Colonic mucosa (tissue), 4 donors: ENCODE results near the gene EPHB1. TPM values are rescaled to one million over a fixed set of nuclear protein-coding genes. Genes with fewer than 3 reads are reported as not detected.

Experiments
- DNase-seq: peaks from one replicate; pipeline ENCODE4 v3.0.0-alpha.2; 2020
- H3K27ac ChIP-seq: fragments of 200-600 bp; one replicate; pipeline ENCODE4 v1.8.0; 2021
- H3K27me3 ChIP-seq: fragments of 200-600 bp; one replicate; pipeline ENCODE4 v1.8.0; 2021
- H3K36me3 ChIP-seq: fragments of 200-600 bp; one replicate; pipeline ENCODE4 v1.8.0; 2021
- H3K4me1 ChIP-seq: fragments of 200-600 bp; one replicate; pipeline ENCODE4 v1.8.0; 2021; ENCODE audit warnings: mild to moderate bottlenecking
- H3K4me3 ChIP-seq: fragments of 200-600 bp; one replicate; pipeline ENCODE4 v1.8.0; 2021
- H3K9ac ChIP-seq, 2 donors: one replicate each; pipeline ENCODE4 v1.7.0; 2013; ENCODE audit warnings: control low read depth in 2 of 2, low read depth in 2 of 2, low read length in 2 of 2
- H3K9me3 ChIP-seq: fragments of 200-600 bp; one replicate; pipeline ENCODE4 v1.8.0; 2021
- CTCF ChIP-seq: fragments of 200-600 bp; IDR thresholded peaks from one replicate; pipeline ENCODE4 v1.8.0; 2022; ENCODE audit warnings: antibody characterized with exemption, mild to moderate bottlenecking
- intact Hi-C: fragments of 100-400 bp; cut with DNase I; formaldehyde crosslinking; loops from one replicate; pipeline ENCODE4 v1.14.1; 2022
- total RNA-seq, 2 donors: library from RNA; stranded (reverse); fragmentation: NEBNext Ultra II Directional in 1 of 2; extraction: Animal tissue kit (Norgen Biotek cat#: 25700) in 1 of 2; gene quantifications; one replicate each; pipeline ENCODE4 v1.2.1, GENCODE V29; 2021
- donor health status: healthy.
- donor health status: DM: no; HTN: no; CAD: no.
- donor health status: DM: no; HTN: no; CAD: no.

The EPHB1 gene
- total RNA-seq, 2 donors from 2014 or later = 0.40 to 0.74 TPM

DNA sequence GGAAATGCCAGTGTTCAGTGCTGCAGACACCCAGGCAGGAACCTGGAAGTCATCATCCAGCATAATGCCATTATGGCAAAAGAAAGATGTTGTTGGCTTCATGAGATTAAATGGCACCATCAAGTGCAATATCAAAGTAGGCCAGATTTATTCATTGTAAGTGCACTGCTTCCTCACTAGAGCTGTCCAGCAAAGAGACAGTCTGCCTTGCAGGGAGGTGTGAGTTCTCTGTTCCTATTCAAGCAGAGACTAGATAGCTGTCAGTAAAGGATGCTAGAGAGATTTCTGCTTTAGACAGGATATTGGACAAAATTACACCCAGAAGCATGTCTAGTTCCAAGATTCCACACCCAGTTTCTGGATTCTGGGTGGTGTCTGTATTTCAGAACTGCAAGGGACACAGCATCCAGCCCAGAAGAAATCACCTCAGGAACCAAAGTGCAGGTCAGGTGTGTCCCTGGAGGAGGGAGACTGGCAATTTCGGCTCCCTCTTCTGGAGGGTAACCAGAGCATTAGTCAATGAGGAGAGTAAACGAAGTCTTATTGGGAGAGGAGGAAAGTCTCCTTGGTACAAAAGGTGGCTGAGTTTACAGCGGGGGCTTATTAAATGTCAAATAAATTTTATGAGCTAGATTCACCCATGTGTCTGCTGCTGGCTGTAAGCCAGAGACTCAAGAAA, 377.3 kb downstream of the EPHB1 start:
- intact Hi-C loops = no loop called here
- TF ChIP-seq CTCF = no peak

DNA sequence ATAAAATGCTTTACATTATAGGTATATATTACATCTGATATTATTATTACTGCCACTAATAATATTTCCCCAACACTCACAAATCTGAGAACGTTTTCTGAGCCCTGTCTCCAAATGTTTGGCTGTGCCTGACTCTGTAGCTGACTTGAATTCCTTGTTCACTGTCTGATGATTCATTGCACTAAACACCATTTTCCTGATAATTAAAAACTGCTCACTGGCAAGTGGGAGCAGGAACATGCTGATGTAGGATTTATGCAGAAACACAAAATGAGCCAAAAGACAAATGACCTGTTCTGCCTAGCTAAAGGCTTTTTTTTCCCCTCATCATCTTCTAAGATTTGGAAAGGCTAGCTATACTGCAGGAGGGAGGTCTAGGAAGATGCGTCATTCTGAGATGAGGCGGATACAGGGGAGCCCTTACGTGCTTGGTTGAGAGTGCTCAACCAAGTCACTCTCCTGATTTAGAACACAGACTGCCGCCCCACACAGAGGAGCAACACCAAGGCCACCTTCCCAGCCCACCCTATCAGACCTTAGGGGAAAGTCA, 380.7 kb downstream of the EPHB1 start:
- Histone ChIP-seq H3K27me3 (no peaks in the 10 kb centered on the region), H3K36me3 (no peaks in the 10 kb centered on the region), H3K27ac (no peak overlapping the region), H3K9me3 (no peaks in the 10 kb centered on the region), H3K4me1 (no peaks in the 10 kb centered on the region), H3K4me3 (no peak overlapping the region), H3K9ac (no peak overlapping the region)
- intact Hi-C loops = no loop called here
- TF ChIP-seq CTCF = no peak
- DNase-seq = no peak

More for the DNA sequence above, 377.3 kb downstream of the EPHB1 start:
- no peak for DNase-seq
- Histone ChIP-seq H3K4me3 (no peak overlapping the region), H3K27ac (no peak overlapping the region), H3K4me1 (no peaks in the 10 kb centered on the region), H3K27me3 (no peaks in the 10 kb centered on the region), H3K36me3 (no peaks in the 10 kb centered on the region), H3K9me3 (no peaks in the 10 kb centered on the region), H3K9ac (no peak overlapping the region)

GRCh38 chr3:135176881-135177280, 381.8 kb downstream of the EPHB1 start:
- no peak overlapping the region for H3K27ac ChIP-seq
- H3K9ac ChIP-seq = no peak overlapping the region
- no peaks in the 10 kb centered on the region for H3K27me3 ChIP-seq
- no peaks in the 10 kb centered on the region for H3K4me1 ChIP-seq
- H3K4me3 ChIP-seq = no peak overlapping the region
- TF ChIP-seq CTCF = no peak
- no peak for DNase-seq
- no peaks in the 10 kb centered on the region for H3K9me3 ChIP-seq
- intact Hi-C loops = no loop called here
- H3K36me3 ChIP-seq = no peaks in the 10 kb centered on the region

DNA sequence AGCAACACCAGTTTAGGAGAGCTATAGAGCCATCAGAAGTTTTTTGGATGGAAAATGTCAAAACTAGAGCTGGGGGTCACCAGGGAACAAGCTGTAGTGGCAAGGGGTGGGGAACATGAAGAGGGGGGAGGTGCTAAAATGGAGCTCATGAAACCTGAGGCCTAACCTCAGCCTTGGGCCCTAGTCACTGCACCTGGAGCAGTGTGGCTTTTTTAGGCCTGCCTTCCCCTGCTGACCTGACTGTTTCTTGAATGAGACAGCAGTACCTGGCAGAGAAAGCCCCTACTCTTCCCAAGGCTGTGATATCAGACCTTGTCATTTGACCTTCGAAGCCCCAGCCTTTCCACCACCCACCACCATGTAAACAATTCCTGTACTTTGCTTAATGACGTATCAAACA, 383.5 kb downstream of the EPHB1 start:
- no peak for DNase-seq
- Histone ChIP-seq H3K9me3 (no peaks in the 10 kb centered on the region), H3K27ac (no peak overlapping the region), H3K9ac (no peak overlapping the region), H3K4me3 (no peak overlapping the region), H3K27me3 (no peaks in the 10 kb centered on the region), H3K4me1 (no peaks in the 10 kb centered on the region), H3K36me3 (no peaks in the 10 kb centered on the region)
- intact Hi-C loops = no loop called here
- TF ChIP-seq CTCF = no peak

- TF ChIP-seq CTCF = no peak
- DNase-seq = no peak
- Histone ChIP-seq H3K36me3 (no peaks in the 10 kb centered on the region), H3K27ac (no peak overlapping the region), H3K4me1 (no peaks in the 10 kb centered on the region), H3K27me3 (no peaks in the 10 kb centered on the region), H3K4me3 (no peak overlapping the region), H3K9ac (no peak overlapping the region), H3K9me3 (no peaks in the 10 kb centered on the region)
- intact Hi-C loops = no loop called here
Observed at GRCh38 chr3:135181408-135181807, 386.3 kb downstream of the EPHB1 start.
